B cell (primary cell): ENCODE results near the gene FIG4. TPM values are rescaled to one million over a fixed set of nuclear protein-coding genes. Genes with fewer than 3 reads are reported as not detected.
"Not testable (repeated sequence)": the region's sequence is repeated elsewhere in the genome, so short reads cannot be mapped to it uniquely, and the experiment has no call there.

Experiments
- ATAC-seq: fragments of 200-7000 bp; cut with Tn5 transposase; one replicate; pipeline ENCODE4 v1.10.0; 2021; ENCODE audit warnings: low read depth, mild to moderate bottlenecking, moderate number of reproducible peaks, moderate library complexity
- CTCF ChIA-PET: fragments of 350-600 bp; sonication (Branson Sonifier 250); formaldehyde crosslinking; loops from one replicate; lab custom pipeline; 2021; ENCODE audit warnings: antibody characterized with exemption, inconsistent platforms; lab: Charles Lee
- POLR2A ChIA-PET: fragments of 350-600 bp; sonication (Branson Sonifier 250); formaldehyde crosslinking; loops from one replicate; lab custom pipeline; 2021; ENCODE audit warnings: antibody characterized with exemption; lab: Charles Lee
- DNase-seq: peaks from one replicate; pipeline ENCODE4 v3.0.0; 2013
- H2AFZ ChIP-seq: 2 replicates; pipeline ENCODE4 v1.6.1; 2012; ENCODE audit warnings: mild to moderate bottlenecking, low read depth, low read length; ENCODE audit not compliant: insufficient read depth, poor library complexity, severe bottlenecking
- H3K27ac ChIP-seq, 2 donors: 1 replicate in 1 of 2; 2 replicates in 1 of 2; pipeline ENCODE4 v1.5.1; 2012 to 2013; ENCODE audit warnings: low read length in 2 of 2, mild to moderate bottlenecking in 2 of 2, moderate library complexity in 1 of 2
- H3K27me3 ChIP-seq, 4 experiments: fragments of 200-600 bp in 1 of 4; sonication (generic) in 1 of 4; replicated peaks in 1 of 4; 1 replicate in 2 of 4; 2 replicates in 2 of 4; pipeline versions ENCODE4 v1.6.1 to v1.7.0; 2013 to 2016; ENCODE audit warnings: low read length in 3 of 4, mild to moderate bottlenecking in 2 of 4, mixed read lengths in 1 of 4, moderate library complexity in 1 of 4; ENCODE audit not compliant: insufficient read depth in 4 of 4, control insufficient read depth in 3 of 4; ENCODE audit errors: control extremely low read depth in 1 of 4
- H3K36me3 ChIP-seq, 2 experiments: replicated peaks in 1 of 2; 1 replicate in 1 of 2; 2 replicates in 1 of 2; pipeline versions ENCODE4 v1.6.1 to v1.7.1; 2013; ENCODE audit warnings: low read length in 1 of 2; ENCODE audit not compliant: insufficient read depth in 2 of 2, control insufficient read depth in 1 of 2; ENCODE audit errors: control extremely low read depth in 1 of 2, extremely low read depth in 1 of 2
- H3K4me1 ChIP-seq, 2 donors: fragments of 200-600 bp in 1 of 2; sonication (generic) in 1 of 2; 1 replicate in 1 of 2; 2 replicates in 1 of 2; pipeline versions ENCODE4 v1.5.1 to v1.6.1; 2013 to 2017; ENCODE audit warnings: low read length in 2 of 2; ENCODE audit not compliant: control insufficient read depth in 2 of 2, insufficient read depth in 2 of 2
- H3K4me2 ChIP-seq: replicated peaks from 2 replicates; pipeline ENCODE3; 2012; ENCODE audit warnings: mild to moderate bottlenecking, low read depth, low read length; ENCODE audit not compliant: poor library complexity, severe bottlenecking
- H3K4me3 ChIP-seq, 5 experiments: fragments of 200-600 bp in 1 of 5; sonication (generic) in 1 of 5; 1 replicate in 3 of 5; 2 replicates in 2 of 5; pipeline versions ENCODE4 v1.5.1 to v1.7.0; 2011 to 2016; ENCODE audit warnings: low read length in 4 of 5, mild to moderate bottlenecking in 4 of 5, low read depth in 2 of 5, control low read depth in 1 of 5, moderate library complexity in 1 of 5; ENCODE audit not compliant: insufficient read depth in 1 of 5; ENCODE audit errors: control extremely low read depth in 1 of 5, extremely low read depth in 1 of 5
- H3K79me2 ChIP-seq: fragments of 200-600 bp; sonication (generic); one replicate; pipeline ENCODE4 v1.6.0; 2016; ENCODE audit warnings: low read length; ENCODE audit not compliant: control insufficient read depth, insufficient read depth
- H3K9ac ChIP-seq: fragments of 200-600 bp; sonication (generic); 2 replicates; pipeline ENCODE4 v1.6.1; 2017; ENCODE audit warnings: mild to moderate bottlenecking, low read length, moderate library complexity
- H3K9me3 ChIP-seq, 3 donors: one replicate each; pipeline versions ENCODE4 v1.6.1 to v1.7.1; 2013; ENCODE audit warnings: low read length in 2 of 3; ENCODE audit not compliant: control insufficient read depth in 2 of 3, insufficient read depth in 1 of 3; ENCODE audit errors: control extremely low read depth in 1 of 3
- H4K20me1 ChIP-seq: 2 replicates; pipeline ENCODE4 v1.6.0; 2012; ENCODE audit warnings: mild to moderate bottlenecking, low read length; ENCODE audit not compliant: insufficient read depth, control insufficient read depth, poor library complexity, severe bottlenecking
- H3K27ac Mint-ChIP-seq: one replicate; pipeline ENCODE4 v1.8.0; 2021; ENCODE audit warnings: mixed read lengths
- H3K27me3 Mint-ChIP-seq: one replicate; pipeline ENCODE4 v1.8.0; 2021; ENCODE audit warnings: mixed read lengths
- H3K4me1 Mint-ChIP-seq: one replicate; pipeline ENCODE4 v1.8.0; 2021; ENCODE audit warnings: mixed read lengths
- H3K4me3 Mint-ChIP-seq: one replicate; pipeline ENCODE4 v1.8.0; 2021; ENCODE audit warnings: mixed read lengths
- H3K9me3 Mint-ChIP-seq: one replicate; pipeline ENCODE4 v1.8.0; 2022; ENCODE audit warnings: mixed read lengths; ENCODE audit not compliant: insufficient read depth
- EZH2 ChIP-seq: IDR thresholded peaks from 2 replicates; pipeline ENCODE4 v1.6.1; 2012; ENCODE audit warnings: borderline replicate concordance, low read depth, mild to moderate bottlenecking, moderate library complexity, low read length; ENCODE audit not compliant: insufficient read depth, poor library complexity, severe bottlenecking
- WGBS: methylation state at CpG from one replicate; pipeline ENCODE4 v1.1.5; 2013; ENCODE audit warnings: missing lambda C conversion rate; ENCODE audit not compliant: insufficient coverage; 5-methylcytosine and 5-hydroxymethylcytosine counted together
- intact Hi-C: fragments of 100-400 bp; cut with micrococcal nuclease; formaldehyde crosslinking; loops from one replicate; pipeline ENCODE4 v1.10.0; 2022
- polyA plus RNA-seq: library from polyadenylated mRNA; depleted of rRNA; stranded (reverse); fragments of >200 nt; gene quantifications from 2 replicates; pipeline ENCODE4 v1.2.3, GENCODE V29; 2012
- total RNA-seq, 2 donors: library from RNA; stranded (reverse); fragments of 120-200 nt in 1 of 2; gene quantifications; 1 replicate in 1 of 2; 2 replicates in 1 of 2; pipeline versions ENCODE4 v1.2.3 to v1.2.4, GENCODE V29; 2013 to 2022
- TF ChIP-seq, protein P1 (sequence below): fragments of 200-600 bp; IDR thresholded peaks from one replicate; pipeline ENCODE4 v1.8.0; 2022; ENCODE audit warnings: antibody characterized with exemption, mild to moderate bottlenecking

FIG4 gene
- total and polyA plus RNA-seq, 2 donors (not counting 1 experiment from before 2014, with no cell fraction given), result 28.2 to 31.5 TPM

DNA sequence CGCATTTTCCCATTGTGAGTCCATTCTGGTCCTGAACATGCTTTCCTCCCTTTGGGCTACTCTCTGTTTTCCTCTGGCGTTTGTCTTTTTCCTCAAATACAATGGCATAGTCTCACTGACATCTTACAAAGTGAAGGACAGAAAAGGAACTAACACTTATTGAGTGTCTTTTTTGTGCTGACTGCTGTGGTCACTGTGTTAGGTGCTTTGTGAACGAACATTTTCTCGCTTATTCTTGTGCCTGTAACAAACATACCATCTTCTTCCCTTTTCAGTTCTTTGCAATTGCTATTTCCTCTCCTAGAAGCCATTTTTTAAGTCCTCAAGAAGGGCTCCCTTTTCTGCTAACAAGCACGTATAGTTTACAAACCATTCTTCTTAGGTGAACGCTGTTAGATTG, 15.4 kb downstream of the FIG4 start:
- Mint-ChIP-seq H3K27ac (peak overlapping the region; percentile 12), H3K4me3 (no peak overlapping the region), H3K27me3 (no peaks in the 10 kb centered on the region), H3K9me3 (peaks cover 10% of the 10 kb centered on the region), H3K4me1 (peaks cover 69% of the 10 kb centered on the region)
- Histone ChIP-seq H3K4me1 (peaks cover 24 to 25% of the 10 kb centered on the region in 2 donors), H3K79me2 (peaks cover 72% of the 10 kb centered on the region), H3K9me3 (peaks cover 0 to 3% (median 2%) of the 10 kb centered on the region in 3 donors), H2AFZ (no peak overlapping the region), H3K27me3 (no peaks in the 10 kb centered on the region), H3K27ac (peak overlapping the region in 1 of 2 donors; percentile 58), H3K36me3 (peaks cover 0 to 2% of the 10 kb centered on the region in 2 experiments), H3K4me2 (no peak overlapping the region), H3K9ac (no peak overlapping the region), H4K20me1 (peaks cover 36% of the 10 kb centered on the region), H3K4me3 (no peak overlapping the region)
- WGBS, result 38% methylated on average over 2 of the region's 6 CpGs
- CTCF ChIA-PET, result interaction anchor here (0.8 to 9.5 kb wide), 6 partner anchors 13 to 685 kb away, joined by 5 to 340 read pairs (median 55); partner anchors contain the start of genes AK9 and FIG4
- ATAC-seq (no peak), DNase-seq (no peak)
- TF ChIP-seq, protein P1, sequence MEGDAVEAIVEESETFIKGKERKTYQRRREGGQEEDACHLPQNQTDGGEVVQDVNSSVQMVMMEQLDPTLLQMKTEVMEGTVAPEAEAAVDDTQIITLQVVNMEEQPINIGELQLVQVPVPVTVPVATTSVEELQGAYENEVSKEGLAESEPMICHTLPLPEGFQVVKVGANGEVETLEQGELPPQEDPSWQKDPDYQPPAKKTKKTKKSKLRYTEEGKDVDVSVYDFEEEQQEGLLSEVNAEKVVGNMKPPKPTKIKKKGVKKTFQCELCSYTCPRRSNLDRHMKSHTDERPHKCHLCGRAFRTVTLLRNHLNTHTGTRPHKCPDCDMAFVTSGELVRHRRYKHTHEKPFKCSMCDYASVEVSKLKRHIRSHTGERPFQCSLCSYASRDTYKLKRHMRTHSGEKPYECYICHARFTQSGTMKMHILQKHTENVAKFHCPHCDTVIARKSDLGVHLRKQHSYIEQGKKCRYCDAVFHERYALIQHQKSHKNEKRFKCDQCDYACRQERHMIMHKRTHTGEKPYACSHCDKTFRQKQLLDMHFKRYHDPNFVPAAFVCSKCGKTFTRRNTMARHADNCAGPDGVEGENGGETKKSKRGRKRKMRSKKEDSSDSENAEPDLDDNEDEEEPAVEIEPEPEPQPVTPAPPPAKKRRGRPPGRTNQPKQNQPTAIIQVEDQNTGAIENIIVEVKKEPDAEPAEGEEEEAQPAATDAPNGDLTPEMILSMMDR, result no peak
- TF ChIP-seq EZH2, result no peak
- intact Hi-C loops, result loop anchor here (5.0 kb wide), 2 partner anchors 471 to 519 kb away; partner anchors contain the start of gene WASF1
- POLR2A ChIA-PET, result no interaction called here

- peaks cover 16 to 21% of the 10 kb centered on the region in 2 donors for H3K4me1 ChIP-seq
- CTCF ChIA-PET, result interaction anchor here (5.2 kb wide), 1 partner anchor 331 kb away, joined by 45 read pairs; no protein-coding TSS in a partner anchor
- H3K9me3 ChIP-seq, H2AFZ ChIP-seq, H3K36me3 ChIP-seq, ATAC-seq, H3K27ac ChIP-seq, H3K27me3 ChIP-seq, H3K4me2 ChIP-seq, H3K4me3 Mint-ChIP-seq, H3K9ac ChIP-seq, H3K27me3 Mint-ChIP-seq, DNase-seq, H3K27ac Mint-ChIP-seq, POLR2A ChIA-PET, H3K9me3 Mint-ChIP-seq, H3K4me3 ChIP-seq: not testable (repeated sequence)
- WGBS, result no CpG with 5 or more reads among the region's 2 CpGs
- peaks cover 52% of the 10 kb centered on the region for H4K20me1 ChIP-seq
- peaks cover 63% of the 10 kb centered on the region for H3K4me1 Mint-ChIP-seq
- intact Hi-C loops, result loop anchor here (5.0 kb wide), 2 partner anchors 469 to 521 kb away; partner anchors contain the start of gene WASF1
- peaks cover 88% of the 10 kb centered on the region for H3K79me2 ChIP-seq
Observed at GRCh38 chr6:109708099-109708498, 17.0 kb downstream of the FIG4 start.
